Measurements from ENCODE around the gene KLF5. TPM values are rescaled to one million over a fixed set of nuclear protein-coding genes. Genes with fewer than 3 reads are reported as not detected.

The KLF5 gene
- total RNA-seq, 4 donors from 2014 or later: 233 to 372 (median 276) TPM

DNA sequence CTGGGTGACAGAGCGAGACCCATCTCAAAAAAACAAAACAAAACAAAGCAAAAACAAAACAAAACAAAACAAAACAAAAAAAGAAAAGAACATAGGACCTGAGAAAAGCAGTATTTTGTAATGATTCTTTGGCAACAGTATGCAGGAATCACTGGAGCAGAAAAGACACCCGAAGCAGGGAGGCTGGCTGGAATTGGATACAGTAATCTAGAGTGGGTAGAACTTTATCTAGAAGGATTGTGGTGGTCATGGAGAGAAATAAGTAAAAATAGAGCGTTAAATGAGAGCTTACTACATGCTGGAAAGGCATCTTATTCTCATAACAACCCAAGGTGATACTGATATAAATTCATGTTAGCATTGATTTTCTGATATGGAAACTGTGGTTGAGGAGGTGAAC lies 51.2 kb downstream of the KLF5 start:
- no peaks in the 10 kb centered on the region for H3K36me3 ChIP-seq
- no peak overlapping the region for H3K27ac ChIP-seq
- no peaks in the 10 kb centered on the region for H3K9me3 ChIP-seq
- DNase-seq (ENCODE audit: low spot score in 2 of 2): no peak
- H3K4me1 ChIP-seq: no peaks in the 10 kb centered on the region
- no peak overlapping the region for H3K4me3 ChIP-seq
- TF ChIP-seq, protein P1, sequence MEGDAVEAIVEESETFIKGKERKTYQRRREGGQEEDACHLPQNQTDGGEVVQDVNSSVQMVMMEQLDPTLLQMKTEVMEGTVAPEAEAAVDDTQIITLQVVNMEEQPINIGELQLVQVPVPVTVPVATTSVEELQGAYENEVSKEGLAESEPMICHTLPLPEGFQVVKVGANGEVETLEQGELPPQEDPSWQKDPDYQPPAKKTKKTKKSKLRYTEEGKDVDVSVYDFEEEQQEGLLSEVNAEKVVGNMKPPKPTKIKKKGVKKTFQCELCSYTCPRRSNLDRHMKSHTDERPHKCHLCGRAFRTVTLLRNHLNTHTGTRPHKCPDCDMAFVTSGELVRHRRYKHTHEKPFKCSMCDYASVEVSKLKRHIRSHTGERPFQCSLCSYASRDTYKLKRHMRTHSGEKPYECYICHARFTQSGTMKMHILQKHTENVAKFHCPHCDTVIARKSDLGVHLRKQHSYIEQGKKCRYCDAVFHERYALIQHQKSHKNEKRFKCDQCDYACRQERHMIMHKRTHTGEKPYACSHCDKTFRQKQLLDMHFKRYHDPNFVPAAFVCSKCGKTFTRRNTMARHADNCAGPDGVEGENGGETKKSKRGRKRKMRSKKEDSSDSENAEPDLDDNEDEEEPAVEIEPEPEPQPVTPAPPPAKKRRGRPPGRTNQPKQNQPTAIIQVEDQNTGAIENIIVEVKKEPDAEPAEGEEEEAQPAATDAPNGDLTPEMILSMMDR (IDR thresholded peaks at IDR 0.05): no peak
- TF ChIP-seq EP300 (IDR thresholded peaks at IDR 0.05) (no peak), POLR2A (IDR thresholded peaks at IDR 0.05) (no peak), POLR2AphosphoS5 (IDR thresholded peaks at IDR 0.05) (no peak)
- no peaks in the 10 kb centered on the region for H3K27me3 ChIP-seq
- 84% methylated on average over 3 of the region's 3 CpGs for WGBS

DNA sequence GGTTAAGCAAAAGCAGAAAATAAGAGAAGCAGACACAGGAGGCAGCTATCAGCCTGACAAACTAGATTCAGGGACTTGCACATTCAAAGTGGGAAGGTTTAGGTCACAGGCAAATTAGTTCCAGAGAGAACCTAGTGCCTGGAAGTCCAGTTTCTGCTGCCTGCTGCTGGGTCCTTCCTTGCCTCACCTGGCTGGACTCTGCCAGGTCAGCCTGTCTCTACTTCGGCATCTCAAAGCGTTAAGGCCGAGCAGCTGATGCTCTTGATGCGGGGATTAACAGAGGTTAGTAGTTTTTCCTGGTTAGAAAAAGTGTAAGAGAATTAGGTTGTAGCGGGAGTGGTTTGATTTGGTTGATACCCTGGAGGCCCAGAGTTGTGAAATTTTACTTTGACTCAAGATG lies 52.0 kb downstream of the KLF5 start:
- no peak overlapping the region for H3K4me3 ChIP-seq
- no peak overlapping the region for H3K27ac ChIP-seq
- WGBS: 80% methylated on average over 5 of the region's 5 CpGs
- no peaks in the 10 kb centered on the region for H3K4me1 ChIP-seq
- no peaks in the 10 kb centered on the region for H3K36me3 ChIP-seq
- no peak for DNase-seq (ENCODE audit: low spot score in 2 of 2)
- TF ChIP-seq POLR2A (IDR thresholded peaks at IDR 0.05) (no peak), POLR2AphosphoS5 (IDR thresholded peaks at IDR 0.05) (no peak), EP300 (IDR thresholded peaks at IDR 0.05) (no peak)
- TF ChIP-seq, protein P1 (IDR thresholded peaks at IDR 0.05): no peak
- H3K9me3 ChIP-seq: no peaks in the 10 kb centered on the region
- H3K27me3 ChIP-seq: no peaks in the 10 kb centered on the region

DNA sequence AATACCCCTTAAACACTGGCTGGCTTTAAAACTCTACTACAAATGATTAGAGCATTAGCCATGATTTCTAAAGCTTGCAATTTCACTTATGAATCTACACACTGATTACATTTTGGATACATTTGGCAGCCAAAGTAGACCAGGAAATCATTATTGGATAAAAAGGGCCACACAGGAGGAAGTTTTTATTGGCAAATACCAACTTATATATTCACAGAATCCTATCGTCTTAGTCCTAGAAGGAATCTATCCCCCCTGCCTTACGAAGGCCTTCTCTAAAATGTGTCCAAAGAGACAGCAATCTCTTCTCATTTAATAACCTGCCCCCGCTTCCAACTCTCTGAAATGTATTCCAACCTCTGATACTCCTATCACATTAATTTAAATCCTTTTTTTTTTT lies 52.5 kb downstream of the KLF5 start:
- H3K9me3 ChIP-seq: no peaks in the 10 kb centered on the region
- TF ChIP-seq, protein P1 (IDR thresholded peaks at IDR 0.05): no peak
- TF ChIP-seq EP300 (IDR thresholded peaks at IDR 0.05) (no peak), POLR2AphosphoS5 (IDR thresholded peaks at IDR 0.05) (no peak), POLR2A (IDR thresholded peaks at IDR 0.05) (no peak)
- no peak overlapping the region for H3K27ac ChIP-seq
- no peaks in the 10 kb centered on the region for H3K4me1 ChIP-seq
- DNase-seq (ENCODE audit: low spot score in 2 of 2): no peak
- no peaks in the 10 kb centered on the region for H3K36me3 ChIP-seq
- H3K4me3 ChIP-seq: no peak overlapping the region
- H3K27me3 ChIP-seq: no peaks in the 10 kb centered on the region
- WGBS: 66% methylated on average over 3 of the region's 3 CpGs

DNA sequence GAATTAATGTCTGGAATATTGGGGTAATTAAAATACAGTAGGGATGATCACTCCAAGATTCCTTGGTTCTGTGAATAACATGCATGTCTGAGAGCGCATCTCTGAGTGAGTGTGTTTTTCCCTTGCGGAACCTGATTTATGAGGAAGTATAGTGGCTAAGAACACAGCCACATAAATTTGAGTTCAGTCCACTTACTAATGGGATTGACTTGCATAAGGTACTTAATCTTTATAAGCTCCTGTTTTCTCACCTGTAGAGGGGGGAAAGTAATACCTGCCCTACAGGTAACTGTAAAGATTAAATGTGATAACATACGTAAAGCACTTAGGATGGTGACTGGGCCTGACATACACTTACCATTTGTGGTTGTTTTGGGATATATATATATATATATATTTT lies 60.8 kb downstream of the KLF5 start:
- WGBS: 87% methylated on average over 3 of the region's 3 CpGs
- Histone ChIP-seq H3K27me3 (no peaks in the 10 kb centered on the region), H3K27ac (no peak overlapping the region), H3K4me3 (no peak overlapping the region), H3K9me3 (no peaks in the 10 kb centered on the region), H3K4me1 (no peaks in the 10 kb centered on the region), H3K36me3 (no peaks in the 10 kb centered on the region)
- TF ChIP-seq POLR2AphosphoS5 (IDR thresholded peaks at IDR 0.05): no peak
- no peak for TF ChIP-seq POLR2A (IDR thresholded peaks at IDR 0.05)
- no peak for TF ChIP-seq EP300 (IDR thresholded peaks at IDR 0.05)
- TF ChIP-seq, protein P1 (IDR thresholded peaks at IDR 0.05): no peak
- DNase-seq (ENCODE audit: low spot score in 2 of 2): no peak

Data from suprapubic skin (tissue), 4 donors.